ENCODE data around the gene THEM5. TPM values are rescaled to one million over a fixed set of nuclear protein-coding genes. Genes with fewer than 3 reads are reported as not detected.

The THEM5 gene
- total and polyA plus RNA-seq, 9 donors: 0.07 TPM; not detected in 8

DNA sequence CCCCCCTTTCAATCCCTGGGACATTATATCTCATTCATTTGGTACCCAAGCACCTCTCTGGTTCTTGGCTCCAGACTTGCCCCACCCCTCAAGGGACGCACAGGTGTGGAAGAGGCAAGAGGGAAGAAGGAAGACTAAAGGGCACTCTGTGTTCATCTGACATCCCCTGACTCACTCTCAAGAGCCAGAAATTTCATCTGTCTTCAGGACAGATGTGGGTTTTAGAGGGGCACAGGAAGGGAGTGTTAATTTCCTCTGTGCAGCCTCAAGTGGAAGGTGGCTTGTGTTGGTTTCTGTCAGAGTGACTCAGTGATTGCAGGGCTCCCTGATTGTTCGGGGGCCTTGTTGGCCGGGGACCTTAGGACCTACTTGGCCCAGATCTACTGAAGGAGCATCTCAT is 16.3 kb downstream of the THEM5 start:
- TF ChIP-seq POLR2A (IDR thresholded peaks at IDR 0.05): no peak
- no peak for TF ChIP-seq EP300 (IDR thresholded peaks at IDR 0.05)
- TF ChIP-seq, protein P1, sequence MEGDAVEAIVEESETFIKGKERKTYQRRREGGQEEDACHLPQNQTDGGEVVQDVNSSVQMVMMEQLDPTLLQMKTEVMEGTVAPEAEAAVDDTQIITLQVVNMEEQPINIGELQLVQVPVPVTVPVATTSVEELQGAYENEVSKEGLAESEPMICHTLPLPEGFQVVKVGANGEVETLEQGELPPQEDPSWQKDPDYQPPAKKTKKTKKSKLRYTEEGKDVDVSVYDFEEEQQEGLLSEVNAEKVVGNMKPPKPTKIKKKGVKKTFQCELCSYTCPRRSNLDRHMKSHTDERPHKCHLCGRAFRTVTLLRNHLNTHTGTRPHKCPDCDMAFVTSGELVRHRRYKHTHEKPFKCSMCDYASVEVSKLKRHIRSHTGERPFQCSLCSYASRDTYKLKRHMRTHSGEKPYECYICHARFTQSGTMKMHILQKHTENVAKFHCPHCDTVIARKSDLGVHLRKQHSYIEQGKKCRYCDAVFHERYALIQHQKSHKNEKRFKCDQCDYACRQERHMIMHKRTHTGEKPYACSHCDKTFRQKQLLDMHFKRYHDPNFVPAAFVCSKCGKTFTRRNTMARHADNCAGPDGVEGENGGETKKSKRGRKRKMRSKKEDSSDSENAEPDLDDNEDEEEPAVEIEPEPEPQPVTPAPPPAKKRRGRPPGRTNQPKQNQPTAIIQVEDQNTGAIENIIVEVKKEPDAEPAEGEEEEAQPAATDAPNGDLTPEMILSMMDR (IDR thresholded peaks at IDR 0.05): no peak
- Histone ChIP-seq H3K4me1 (ENCODE audit: insufficient read depth) (no peaks in the 10 kb centered on the region), H3K36me3 (no peaks in the 10 kb centered on the region), H3K9me3 (no peaks in the 10 kb centered on the region), H3K27me3 (no peaks in the 10 kb centered on the region), H3K27ac (no peak overlapping the region), H3K4me3 (no peak overlapping the region)
- DNase-seq: no peak
- intact Hi-C loops (cut with DNase I): no loop called here
- WGBS, 3 donors: 78 to 88% (median 86%) methylated on average over 3 of the region's 3 CpGs

DNA sequence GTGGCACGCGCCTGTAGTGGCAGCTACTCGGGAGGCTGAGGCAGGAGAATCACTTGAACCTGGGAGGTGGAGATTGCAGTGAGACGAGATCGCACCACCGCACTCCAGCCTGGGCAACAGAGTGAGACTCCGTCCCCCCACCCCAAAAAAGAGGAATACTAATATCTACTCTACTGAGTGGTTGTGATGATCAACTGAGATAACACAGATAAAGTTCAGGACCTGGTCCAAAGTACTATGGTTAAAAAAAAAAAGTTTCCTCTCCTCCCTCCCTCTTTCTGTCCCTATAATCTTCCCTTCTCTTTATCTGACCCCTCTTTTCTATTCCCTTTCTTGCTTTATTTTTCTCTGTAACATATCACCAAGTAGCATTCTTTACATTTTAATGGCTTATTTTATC is 17.9 kb downstream of the THEM5 start:
- no peaks in the 10 kb centered on the region for H3K9me3 ChIP-seq
- intact Hi-C loops (cut with DNase I): no loop called here
- H3K27ac ChIP-seq: no peak overlapping the region
- H3K4me1 ChIP-seq (ENCODE audit: insufficient read depth): no peaks in the 10 kb centered on the region
- DNase-seq: no peak
- H3K36me3 ChIP-seq: no peaks in the 10 kb centered on the region
- TF ChIP-seq, protein P1 (IDR thresholded peaks at IDR 0.05): no peak
- TF ChIP-seq POLR2A (IDR thresholded peaks at IDR 0.05) (no peak), EP300 (IDR thresholded peaks at IDR 0.05) (no peak)
- no peak overlapping the region for H3K4me3 ChIP-seq
- no peaks in the 10 kb centered on the region for H3K27me3 ChIP-seq
- 92 to 94% (median 92%) methylated on average over 7 of the region's 7 CpGs for WGBS, 3 donors

DNA sequence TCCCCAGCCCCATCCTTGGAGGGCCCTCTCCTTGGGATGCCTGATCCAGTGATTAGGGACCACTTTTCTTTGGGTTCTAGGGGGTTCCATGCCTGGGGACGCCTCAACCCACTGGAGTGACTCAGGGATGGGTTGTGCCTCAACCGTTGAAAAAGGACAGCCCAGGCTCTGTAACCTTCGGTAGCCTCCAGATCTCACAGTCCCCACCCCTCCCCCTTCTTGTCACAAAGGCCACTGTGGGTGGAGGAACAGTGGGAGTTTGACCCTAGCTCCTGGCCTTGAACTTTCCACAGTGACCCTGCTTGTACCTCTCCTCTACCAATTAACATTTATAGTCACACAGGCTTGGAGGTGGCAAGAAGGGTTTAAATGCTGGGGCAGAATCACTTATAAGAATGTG is 19.3 kb downstream of the THEM5 start:
- no peaks in the 10 kb centered on the region for H3K9me3 ChIP-seq
- H3K27ac ChIP-seq: no peak overlapping the region
- no peaks in the 10 kb centered on the region for H3K4me1 ChIP-seq (ENCODE audit: insufficient read depth)
- intact Hi-C loops (cut with DNase I): no loop called here
- no peaks in the 10 kb centered on the region for H3K27me3 ChIP-seq
- TF ChIP-seq, protein P1 (IDR thresholded peaks at IDR 0.05): no peak
- TF ChIP-seq EP300 (IDR thresholded peaks at IDR 0.05) (no peak), POLR2A (IDR thresholded peaks at IDR 0.05) (no peak)
- no peak overlapping the region for H3K4me3 ChIP-seq
- no peak for DNase-seq
- H3K36me3 ChIP-seq: no peaks in the 10 kb centered on the region
- 71 to 76% (median 75%) methylated on average over 3 of the region's 3 CpGs for WGBS, 3 donors

DNA sequence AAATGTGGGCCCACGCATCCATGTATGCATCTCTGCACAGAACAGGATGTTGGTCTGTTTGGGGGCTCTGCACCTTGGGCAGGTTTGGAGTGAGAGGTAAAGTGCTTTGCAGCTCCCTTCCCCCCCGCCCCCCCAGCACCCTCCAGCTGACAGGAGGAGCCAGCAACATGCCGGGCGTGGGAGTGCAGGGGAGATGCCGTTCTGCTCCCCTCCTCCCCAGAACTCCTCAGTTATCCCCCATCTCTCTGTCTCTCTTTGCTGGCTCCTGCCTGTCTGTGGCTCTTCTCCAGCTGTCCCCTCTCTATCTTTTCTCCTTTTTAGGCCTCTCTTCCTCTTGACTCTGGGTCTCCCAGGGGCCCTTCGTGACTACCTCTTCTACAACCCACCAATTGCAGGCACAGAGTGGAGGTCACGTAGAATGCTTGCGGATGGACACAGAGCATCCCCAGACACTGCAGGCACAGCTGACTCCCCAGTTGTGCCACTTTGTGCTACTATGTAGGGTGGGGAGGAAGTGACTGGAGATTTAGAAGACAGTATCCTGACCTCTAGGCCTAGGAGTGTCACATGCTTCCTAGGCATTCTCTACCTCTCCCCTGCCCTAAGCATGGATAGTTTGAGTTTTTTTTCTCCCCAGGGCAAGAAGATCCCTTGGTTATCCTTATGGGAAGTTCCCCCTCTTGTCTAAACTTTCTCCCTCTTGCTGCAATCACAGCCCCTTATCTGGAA is 20.2 kb downstream of the THEM5 start:
- Histone ChIP-seq H3K9me3 (no peaks in the 10 kb centered on the region), H3K4me1 (ENCODE audit: insufficient read depth) (no peaks in the 10 kb centered on the region), H3K27ac (no peak overlapping the region), H3K4me3 (no peak overlapping the region), H3K27me3 (no peaks in the 10 kb centered on the region), H3K36me3 (no peaks in the 10 kb centered on the region)
- 59 to 78% (median 62%) methylated on average over 8 of the region's 8 CpGs for WGBS, 3 donors
- TF ChIP-seq, protein P1 (IDR thresholded peaks at IDR 0.05): no peak
- no peak for TF ChIP-seq EP300 (IDR thresholded peaks at IDR 0.05)
- TF ChIP-seq POLR2A (IDR thresholded peaks at IDR 0.05): no peak
- intact Hi-C loops (cut with DNase I): no loop called here
- DNase-seq: no peak

Measured in ovary (tissue), 9 donors.